Dermis blood vessel endothelial cell (primary cell): ENCODE measurements around the gene PTPRD. TPM values are rescaled to one million over a fixed set of nuclear protein-coding genes. Genes with fewer than 3 reads are reported as not detected.

ENCODE experiments used
- DNase-seq: peaks from one replicate; pipeline ENCODE4 v3.0.0; 2010
- total RNA-seq: library from RNA; depleted of rRNA; stranded (reverse); fragments of >200 nt; gene quantifications from 2 replicates; pipeline ENCODE4 v1.2.3, GENCODE V29; 2014

PTPRD gene
- total RNA-seq, 1 donor from 2014 or later = 3.2 TPM

GRCh38 chr9:8268216-8268878 is 2344.5 kb downstream of the PTPRD start:
- DNase-seq = no peak

- no peak for DNase-seq
These were observed 2345.2 kb downstream of the PTPRD start for GRCh38 chr9:8267636-8268035.

DNA sequence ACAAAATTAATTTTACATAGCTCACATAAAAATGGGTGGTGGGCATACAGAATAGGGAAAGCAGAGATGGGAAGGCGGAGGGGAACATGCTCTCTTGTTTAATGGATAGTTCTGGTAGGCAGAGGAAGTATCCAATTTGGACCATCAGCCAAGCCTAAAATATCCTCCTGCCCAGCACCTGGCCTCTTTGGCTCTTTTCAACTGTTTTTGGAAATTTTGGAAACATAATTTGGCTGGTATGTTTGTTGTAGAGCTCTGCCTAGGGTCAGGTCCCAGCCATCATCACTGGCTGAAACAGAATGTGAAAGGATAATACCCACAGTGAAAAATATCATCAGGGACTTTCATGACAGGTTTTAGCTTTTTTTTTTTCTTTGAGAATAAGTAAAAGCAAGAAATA is 2345.9 kb downstream of the PTPRD start:
- no peak for DNase-seq

GRCh38 chr9:8265281-8265680 is 2347.5 kb downstream of the PTPRD start:
- no peak for DNase-seq
